Activated naive CD8-positive, alpha-beta T cell (primary cell): ENCODE measurements around the gene MEX3D.

Experiments used
- H3K27ac Mint-ChIP-seq: one replicate; pipeline ENCODE4 v1.8.0; 2021; ENCODE audit warnings: mixed read lengths
- H3K27me3 Mint-ChIP-seq: one replicate; pipeline ENCODE4 v1.8.0; 2021; ENCODE audit warnings: mixed read lengths
- H3K36me3 Mint-ChIP-seq: one replicate; pipeline ENCODE4 v1.8.0; 2021; ENCODE audit warnings: mixed read lengths
- H3K4me1 Mint-ChIP-seq: one replicate; pipeline ENCODE4 v1.8.0; 2021; ENCODE audit warnings: low read depth, mixed read lengths
- H3K4me3 Mint-ChIP-seq: one replicate; pipeline ENCODE4 v1.8.0; 2021; ENCODE audit warnings: mild to moderate bottlenecking, mixed read lengths
- H3K9me3 Mint-ChIP-seq: one replicate; pipeline ENCODE4 v1.8.0; 2021; ENCODE audit warnings: low read depth, mixed read lengths

MEX3D gene

DNA sequence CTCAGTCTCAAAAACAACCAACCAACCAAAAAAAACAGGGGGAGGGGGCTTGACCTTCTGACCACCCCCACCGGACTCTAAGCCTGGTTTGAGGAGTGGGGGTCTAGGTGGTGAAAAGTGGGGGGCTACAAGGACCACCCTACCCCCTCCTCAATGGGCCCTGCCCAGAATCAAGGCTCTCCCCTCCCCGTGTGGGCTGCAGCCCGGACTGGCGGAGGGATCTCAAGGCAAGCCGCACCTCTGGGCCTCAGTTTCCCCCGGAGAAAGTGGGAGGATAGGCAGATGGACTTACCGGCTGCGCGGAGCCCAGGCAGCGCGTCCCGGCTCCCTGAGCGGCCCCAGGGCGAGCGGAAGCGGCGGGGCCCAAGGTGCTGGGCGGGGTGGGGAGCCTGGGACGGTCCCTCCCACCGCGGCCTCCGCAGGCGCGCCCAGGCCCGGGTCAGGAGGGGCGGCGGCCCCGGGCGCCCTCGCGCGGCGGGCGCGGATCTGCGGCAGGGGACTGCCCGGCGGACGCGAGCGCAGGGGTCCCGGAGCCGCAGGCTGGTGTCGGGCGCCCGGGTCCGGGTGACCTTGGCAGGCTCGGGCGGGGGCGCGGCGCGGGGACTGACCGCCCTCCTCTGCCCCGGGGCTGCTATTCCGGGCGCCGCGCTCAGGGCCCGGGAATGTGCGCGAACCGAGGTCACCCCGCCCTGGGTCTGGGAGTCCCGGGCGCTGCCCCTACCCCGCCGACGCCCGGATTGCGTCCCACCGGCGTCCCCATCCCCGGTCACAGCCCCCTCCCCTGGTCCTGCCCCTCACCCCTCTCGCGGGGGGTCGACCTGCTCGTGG is 55.2 kb downstream of the MEX3D start, which contains the start of gene ADAMTSL5:
Gene ADAMTSL5, minus strand, starts transcription at position 349 of the 828 bp plus-strand sequence. CDS start 2,076 bp downstream, outside the sequence.
- Mint-ChIP-seq H3K36me3 (no peaks in the 10 kb centered on the region), H3K27ac (no peak within 1 kb of the TSS), H3K4me3 (peak within 1 kb of the TSS; percentile 78), H3K4me1 (peaks cover 18% of the 10 kb centered on the region), H3K9me3 (no peaks in the 10 kb centered on the region), H3K27me3 (no peaks in the 10 kb centered on the region)

DNA sequence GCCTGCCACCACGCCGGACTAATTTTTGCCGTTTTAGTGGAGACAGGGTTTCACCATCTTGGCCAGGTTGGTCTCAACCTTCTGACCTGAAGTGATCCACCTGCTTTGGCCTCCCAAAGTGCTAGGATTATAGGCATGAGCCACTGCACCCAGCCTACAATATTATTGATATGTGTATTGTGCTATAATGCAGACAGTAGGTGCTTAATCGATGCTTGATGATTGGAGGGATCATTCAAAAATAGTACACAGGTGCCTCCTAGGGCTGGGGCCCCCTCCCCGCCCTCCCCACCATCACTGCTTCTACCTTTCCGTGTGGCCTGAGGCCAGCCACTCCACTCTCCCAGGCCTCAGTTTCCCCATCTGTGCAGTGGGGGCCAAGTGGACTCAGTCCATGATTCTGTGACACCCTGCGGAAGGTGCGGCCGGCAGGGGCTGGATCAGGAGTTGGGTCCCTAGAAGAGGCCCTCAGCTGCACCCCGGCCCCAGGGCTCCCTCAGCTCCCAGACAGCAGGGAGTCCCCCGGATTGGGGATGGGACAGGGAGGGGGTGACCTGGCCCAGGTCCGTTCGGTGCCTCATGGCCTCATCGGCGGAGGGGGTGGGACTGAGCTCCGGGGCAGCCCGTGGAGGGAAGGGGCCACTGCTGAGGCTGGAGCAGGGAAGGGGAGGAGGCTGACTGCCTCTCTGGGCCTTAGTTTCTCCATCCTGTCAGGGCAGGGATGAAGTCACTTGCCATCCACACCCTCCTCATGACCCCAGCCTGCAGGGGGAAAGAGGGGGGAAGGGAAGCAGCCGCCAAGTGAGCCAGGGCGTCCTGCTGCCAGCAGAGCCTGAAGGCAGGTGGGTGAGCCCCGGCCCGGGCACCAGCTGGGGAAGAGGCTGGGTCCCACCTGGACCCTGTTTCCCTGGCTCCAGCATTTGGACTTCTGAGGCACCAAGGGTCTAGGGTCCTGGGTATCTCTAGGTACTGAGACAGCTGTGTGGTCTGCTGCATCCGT is 56.5 kb downstream of the MEX3D start:
- H3K27me3 Mint-ChIP-seq = no peaks in the 10 kb centered on the region
- peak overlapping the region; percentile 78 for H3K4me3 Mint-ChIP-seq
- no peaks in the 10 kb centered on the region for H3K36me3 Mint-ChIP-seq
- no peak overlapping the region for H3K27ac Mint-ChIP-seq
- H3K4me1 Mint-ChIP-seq = peaks cover 22% of the 10 kb centered on the region
- H3K9me3 Mint-ChIP-seq = no peaks in the 10 kb centered on the region

GRCh38 chr19:1510807-1511206 is 57.3 kb downstream of the MEX3D start:
- Mint-ChIP-seq H3K4me1 (peaks cover 22% of the 10 kb centered on the region), H3K27ac (no peak overlapping the region), H3K9me3 (no peaks in the 10 kb centered on the region), H3K36me3 (no peaks in the 10 kb centered on the region), H3K27me3 (no peaks in the 10 kb centered on the region), H3K4me3 (peak overlapping the region; percentile 46)

DNA sequence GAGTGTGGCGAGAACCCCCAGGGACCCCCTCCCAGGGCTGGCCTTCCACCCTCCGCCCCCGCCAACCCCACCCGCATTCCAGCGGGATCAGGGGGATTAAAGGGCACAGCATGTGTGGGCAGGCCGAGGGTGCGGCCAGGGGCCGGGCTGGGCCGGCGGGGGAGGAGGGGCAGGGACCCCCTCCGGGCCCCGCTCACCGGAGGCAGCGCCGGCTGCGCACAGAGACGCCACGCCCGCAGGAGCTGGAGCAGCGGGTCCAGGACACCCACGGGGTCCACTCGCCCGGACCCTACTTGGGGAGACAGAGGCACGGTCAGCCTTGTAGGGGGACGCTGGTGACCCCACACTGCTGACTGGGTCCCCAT is 57.7 kb downstream of the MEX3D start:
- no peak overlapping the region for H3K4me3 Mint-ChIP-seq
- no peaks in the 10 kb centered on the region for H3K36me3 Mint-ChIP-seq
- H3K27me3 Mint-ChIP-seq = no peaks in the 10 kb centered on the region
- peaks cover 24% of the 10 kb centered on the region for H3K4me1 Mint-ChIP-seq
- no peak overlapping the region for H3K27ac Mint-ChIP-seq
- no peaks in the 10 kb centered on the region for H3K9me3 Mint-ChIP-seq

DNA sequence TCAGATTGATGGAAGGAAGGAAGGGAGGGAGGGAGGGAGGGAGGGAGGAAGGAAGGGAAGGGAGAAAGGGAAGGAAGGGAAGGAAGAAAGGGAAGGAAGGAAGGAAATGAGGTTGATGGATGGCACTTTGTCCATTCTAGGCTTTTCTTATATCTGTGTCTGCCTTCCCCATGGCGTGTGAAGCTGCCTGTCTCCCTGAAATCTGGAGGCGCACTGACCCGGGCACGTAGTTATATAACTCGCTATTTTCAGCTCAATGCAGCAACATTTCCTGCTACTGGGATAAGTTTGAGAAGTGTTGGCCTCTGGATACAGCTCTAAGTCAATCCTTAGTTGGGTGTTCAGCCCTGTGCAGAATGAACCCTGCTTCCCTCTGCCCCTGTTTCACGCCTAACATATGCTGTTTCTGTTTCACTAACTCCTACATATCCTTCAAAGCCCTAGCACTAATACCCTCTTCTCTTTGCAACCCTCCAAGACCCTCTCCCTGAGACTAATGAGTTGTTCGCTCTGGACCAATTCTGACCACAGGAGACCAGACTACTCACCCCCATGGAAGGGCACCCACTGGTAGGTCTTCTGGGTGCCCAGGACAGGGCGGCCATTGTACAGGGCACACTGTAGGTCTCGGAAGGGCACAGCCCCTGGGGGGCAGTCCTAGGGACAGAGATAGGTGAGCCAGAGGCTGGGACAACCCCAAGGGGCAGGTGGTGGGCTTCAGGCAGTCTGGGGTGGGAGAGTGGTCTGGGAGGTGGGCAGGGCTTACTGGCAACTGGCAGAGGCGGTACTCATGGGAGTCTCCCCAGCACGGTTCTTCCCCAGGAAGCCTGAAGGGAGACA is 58.3 kb downstream of the MEX3D start:
- Mint-ChIP-seq H3K36me3 (no peaks in the 10 kb centered on the region), H3K4me3 (no peak overlapping the region), H3K9me3 (no peaks in the 10 kb centered on the region), H3K4me1 (peaks cover 24% of the 10 kb centered on the region), H3K27me3 (no peaks in the 10 kb centered on the region), H3K27ac (no peak overlapping the region)

DNA sequence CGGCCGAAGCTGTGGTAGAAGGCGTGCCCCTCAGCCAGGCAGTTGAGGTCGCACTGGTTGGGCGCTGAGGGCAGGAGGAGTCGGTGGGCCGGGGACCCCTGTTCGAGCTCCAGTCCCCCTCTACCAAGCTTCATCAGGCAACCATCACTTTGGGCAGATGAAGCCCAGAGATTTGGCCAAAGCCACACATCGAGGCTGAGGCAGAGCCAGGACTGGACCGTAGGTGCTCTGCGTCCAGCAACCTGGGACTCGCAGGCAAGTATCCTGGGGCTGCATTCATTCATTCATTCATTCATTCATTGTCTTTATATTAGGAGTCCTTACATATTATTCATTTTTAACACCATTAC is 59.6 kb downstream of the MEX3D start:
- Mint-ChIP-seq H3K27ac (no peak overlapping the region), H3K4me1 (peaks cover 27% of the 10 kb centered on the region), H3K4me3 (no peak overlapping the region), H3K36me3 (no peaks in the 10 kb centered on the region), H3K27me3 (peaks cover 2% of the 10 kb centered on the region), H3K9me3 (no peaks in the 10 kb centered on the region)

DNA sequence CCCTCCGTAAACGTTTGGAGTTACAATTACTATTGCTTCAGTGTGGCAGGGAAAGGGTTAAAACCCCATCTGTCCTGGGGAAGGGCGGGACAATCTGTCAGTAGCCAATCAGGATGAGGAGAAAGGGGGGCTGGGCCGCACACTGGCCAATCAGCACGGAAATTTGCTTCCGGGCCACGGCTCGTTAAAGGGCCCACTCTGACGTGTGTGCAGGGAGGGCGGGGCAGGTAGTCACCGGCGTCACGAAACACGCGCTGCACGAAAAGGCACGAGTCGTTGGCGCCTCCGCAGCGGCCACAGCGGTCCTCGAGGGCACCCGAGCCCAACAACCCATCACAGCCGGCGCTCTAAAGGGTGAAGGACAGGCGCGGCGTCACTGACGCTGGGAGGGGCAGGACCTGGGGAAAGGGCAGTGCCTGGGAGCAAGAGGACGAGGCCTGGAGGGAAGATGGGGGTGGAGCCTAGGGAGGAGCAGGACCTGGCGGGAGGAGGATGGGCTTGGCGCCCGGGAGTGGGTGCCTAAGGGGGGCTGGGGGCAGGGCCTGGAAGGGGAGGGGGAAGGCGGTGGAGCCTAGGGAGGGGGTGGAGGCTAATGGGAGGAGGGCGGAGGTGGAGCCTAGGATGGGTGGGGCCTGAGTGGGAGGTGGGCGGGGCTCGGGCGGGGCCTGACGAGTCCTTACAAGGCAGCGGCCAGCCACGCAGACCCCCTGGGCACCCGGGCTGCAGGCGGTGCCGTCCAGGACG is 60.2 kb downstream of the MEX3D start:
- H3K27ac Mint-ChIP-seq = peak overlapping the region; percentile 87

GRCh38 chr19:1507192-1507660 is 60.9 kb downstream of the MEX3D start:
- Mint-ChIP-seq H3K27ac (no peak overlapping the region), H3K4me3 (no peak overlapping the region), H3K27me3 (peaks cover 6% of the 10 kb centered on the region), H3K36me3 (no peaks in the 10 kb centered on the region), H3K4me1 (peaks cover 27% of the 10 kb centered on the region), H3K9me3 (no peaks in the 10 kb centered on the region)

More for the DNA sequence above, 60.2 kb downstream of the MEX3D start:
- Mint-ChIP-seq H3K9me3 (no peaks in the 10 kb centered on the region), H3K4me1 (peaks cover 27% of the 10 kb centered on the region), H3K36me3 (no peaks in the 10 kb centered on the region), H3K27me3 (peaks cover 2% of the 10 kb centered on the region), H3K4me3 (peak overlapping the region; percentile 89)

GRCh38 chr19:1505991-1506881 is 61.9 kb downstream of the MEX3D start:
- no peak overlapping the region for H3K4me3 Mint-ChIP-seq
- peaks cover 26% of the 10 kb centered on the region for H3K4me1 Mint-ChIP-seq
- no peak overlapping the region for H3K27ac Mint-ChIP-seq
- no peaks in the 10 kb centered on the region for H3K36me3 Mint-ChIP-seq
- H3K9me3 Mint-ChIP-seq = no peaks in the 10 kb centered on the region
- peaks cover 6% of the 10 kb centered on the region for H3K27me3 Mint-ChIP-seq

DNA sequence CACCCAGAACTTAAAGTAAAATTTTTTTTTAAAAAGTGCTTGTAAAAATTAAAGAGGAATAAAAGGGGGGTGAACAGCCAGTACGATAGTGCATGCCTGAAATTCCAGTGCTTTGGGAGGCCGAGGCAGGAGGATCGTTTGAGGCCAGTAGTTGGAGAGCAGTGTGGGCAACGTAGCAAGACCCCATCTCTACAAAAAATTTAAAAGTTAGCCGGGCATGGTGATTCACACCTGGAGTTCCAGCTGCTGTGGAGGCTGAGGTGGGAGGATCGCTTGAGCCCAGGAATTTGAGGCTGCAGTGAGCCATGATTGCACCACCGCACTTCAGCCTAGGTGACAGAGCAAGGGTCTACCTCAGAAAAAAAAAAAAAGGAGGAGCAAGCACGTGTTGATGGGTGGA is 63.1 kb downstream of the MEX3D start:
- Mint-ChIP-seq H3K27ac (no peak overlapping the region), H3K36me3 (no peaks in the 10 kb centered on the region), H3K9me3 (no peaks in the 10 kb centered on the region), H3K4me1 (peaks cover 20% of the 10 kb centered on the region), H3K4me3 (no peak overlapping the region), H3K27me3 (peaks cover 6% of the 10 kb centered on the region)
